SK-N-SH (cell line): ENCODE measurements around the gene TMEM225B. TPM values are rescaled to one million over a fixed set of nuclear protein-coding genes. Genes with fewer than 3 reads are reported as not detected.

Source experiments
- CTCF ChIA-PET: fragments of 300-600, 350-600 bp; formaldehyde crosslinking; extraction: SDS; loops from one replicate; lab custom pipeline; 2021; lab: Yijun Ruan, JAX
- POLR2A ChIA-PET: fragments of 350-600 bp; sonication (Branson Sonifier 250); formaldehyde crosslinking; extraction: SDS; loops from one replicate; lab custom pipeline; 2020; ENCODE audit warnings: antibody characterized with exemption, inconsistent platforms; lab: Yijun Ruan, JAX
- DNase-seq: peaks from one replicate; pipeline ENCODE4 v3.0.0; 2012
- H2AFZ ChIP-seq: fragments of 200-600 bp; sonication (generic); 2 replicates; pipeline ENCODE4 v1.8.1; 2016; ENCODE audit warnings: antibody characterized with exemption, mild to moderate bottlenecking, low read depth
- H3F3A ChIP-seq: fragments of 200-600 bp; sonication (generic); replicated peaks from 2 replicates; pipeline ENCODE3; 2016; ENCODE audit warnings: antibody characterized with exemption, mild to moderate bottlenecking; ENCODE audit not compliant: insufficient read depth
- H3K27ac ChIP-seq, 2 experiments: fragments of 200-500 bp in 1 of 2; fragments of 200-600 bp in 1 of 2; sonication (Bioruptor generic) in 1 of 2; sonication (generic), shearing (Covaris generic) in 1 of 2; 2 replicates each; pipeline versions ENCODE4 v1.5.1 to v1.6.1; 2014 to 2016; ENCODE audit warnings: low read depth in 2 of 2, inconsistent platforms in 1 of 2, low read length in 1 of 2, mild to moderate bottlenecking in 1 of 2, mixed read lengths in 1 of 2
- H3K27me3 ChIP-seq: fragments of 200-600 bp; sonication (generic), shearing (Covaris generic); 2 replicates; pipeline ENCODE4 v1.6.1; 2016; ENCODE audit warnings: mixed run types; ENCODE audit not compliant: insufficient read depth
- H3K36me3 ChIP-seq, 2 experiments: fragments of 200-500 bp in 1 of 2; fragments of 200-600 bp in 1 of 2; sonication (Bioruptor generic) in 1 of 2; sonication (generic) in 1 of 2; replicated peaks in 1 of 2; 2 replicates each; pipeline versions ENCODE3 to v1.5.1; 2014 to 2016; ENCODE audit warnings: low read length in 1 of 2, mild to moderate bottlenecking in 1 of 2; ENCODE audit not compliant: insufficient read depth in 2 of 2, control insufficient read depth in 1 of 2
- H3K4me1 ChIP-seq, 2 experiments: fragments of 200-500 bp in 1 of 2; fragments of 200-600 bp in 1 of 2; sonication (Bioruptor generic) in 1 of 2; sonication (generic), shearing (Covaris generic) in 1 of 2; 2 replicates each; pipeline versions ENCODE4 v1.5.1 to v1.6.1; 2014 to 2016; ENCODE audit warnings: low read depth in 1 of 2, low read length in 1 of 2, mixed run types in 1 of 2; ENCODE audit not compliant: insufficient read depth in 2 of 2, control insufficient read depth in 1 of 2
- H3K4me2 ChIP-seq: fragments of 200-600 bp; sonication (generic), shearing (Covaris generic); 2 replicates; pipeline ENCODE4 v1.6.1; 2017; ENCODE audit warnings: mixed run types
- H3K4me3 ChIP-seq, 2 experiments: fragments of 200-500 bp in 1 of 2; fragments of 200-600 bp in 1 of 2; sonication (Bioruptor generic) in 1 of 2; sonication (generic), shearing (Covaris generic) in 1 of 2; 2 replicates each; pipeline versions ENCODE4 v1.5.1 to v1.8.1; 2014 to 2016; ENCODE audit warnings: low read depth in 2 of 2, inconsistent platforms in 1 of 2, low read length in 1 of 2, mild to moderate bottlenecking in 1 of 2, mixed read lengths in 1 of 2, moderate library complexity in 1 of 2
- H3K79me2 ChIP-seq: fragments of 200-600 bp; sonication (generic); 2 replicates; pipeline ENCODE4 v1.8.1; 2017; ENCODE audit warnings: mild to moderate bottlenecking; ENCODE audit not compliant: insufficient read depth
- H3K9ac ChIP-seq: fragments of 200-600 bp; sonication (generic); 2 replicates; pipeline ENCODE4 v1.6.1; 2017; ENCODE audit warnings: mixed run types
- H3K9me2 ChIP-seq: fragments of 200-600 bp; sonication (generic); 2 replicates; pipeline ENCODE4 v1.6.1; 2017; ENCODE audit warnings: mixed run types
- H3K9me3 ChIP-seq: fragments of 200-600 bp; sonication (generic); 2 replicates; pipeline ENCODE4 v1.6.1; 2017; ENCODE audit warnings: mixed run types, mild to moderate bottlenecking, moderate library complexity
- H4K20me1 ChIP-seq: fragments of 200-600 bp; sonication (generic); 2 replicates; pipeline ENCODE4 v1.6.1; 2017; ENCODE audit warnings: mild to moderate bottlenecking, mixed run types; ENCODE audit not compliant: insufficient read depth
- EZH2phosphoT487 ChIP-seq: fragments of 200-600 bp; sonication (generic); IDR thresholded peaks from 2 replicates; pipeline ENCODE4 v1.6.1; 2017; ENCODE audit warnings: low read depth, mixed run types, mild to moderate bottlenecking, antibody characterized with exemption, moderate library complexity, borderline replicate concordance
- GABPA ChIP-seq: IDR thresholded peaks from 2 replicates; pipeline ENCODE4 v1.4.0; 2012; ENCODE audit warnings: low read depth, mild to moderate bottlenecking
- GATA2 ChIP-seq: sonication (generic); formaldehyde crosslinking; IDR thresholded peaks from 2 replicates; pipeline ENCODE4 v1.5.0; 2020; ENCODE audit warnings: mild to moderate bottlenecking, missing genetic modification reagents
- MAX ChIP-seq: IDR thresholded peaks from 2 replicates; pipeline ENCODE4 v1.4.0; 2012; ENCODE audit warnings: low read depth
- MEF2A ChIP-seq: IDR thresholded peaks from 2 replicates; pipeline ENCODE4 v1.4.0; 2012; ENCODE audit warnings: low read depth, borderline replicate concordance
- MXI1 ChIP-seq: IDR thresholded peaks from 2 replicates; pipeline ENCODE4 v1.6.1; 2012; ENCODE audit warnings: mild to moderate bottlenecking, low read depth, low read length, improper control_type of control experiment
- NRF1 ChIP-seq: IDR thresholded peaks from 2 replicates; pipeline ENCODE4 v1.6.1; 2012; ENCODE audit warnings: low read depth, mild to moderate bottlenecking, low read length
- RCOR1 ChIP-seq: fragments of 150-350 bp; IDR thresholded peaks from 2 replicates; pipeline ENCODE4 v1.6.1; 2017; ENCODE audit warnings: antibody characterized with exemption, low read length
- SIN3A ChIP-seq: IDR thresholded peaks from 2 replicates; pipeline ENCODE4 v1.6.1; 2012; ENCODE audit warnings: low read depth, mild to moderate bottlenecking, low read length, moderate library complexity, borderline replicate concordance
- TAF1 ChIP-seq: IDR thresholded peaks from 2 replicates; pipeline ENCODE4 v1.6.1; 2012; ENCODE audit warnings: low read depth, mild to moderate bottlenecking, low read length, moderate library complexity, borderline replicate concordance
- ZBTB33 ChIP-seq: IDR thresholded peaks from 2 replicates; pipeline ENCODE4 v1.4.0; 2012; ENCODE audit warnings: low read depth, borderline replicate concordance
- WGBS: methylation state at CpG from one replicate; pipeline ENCODE4 v1.1.6; 2017; ENCODE audit warnings: low lambda C conversion rate; 5-methylcytosine and 5-hydroxymethylcytosine counted together
- polyA plus RNA-seq, 3 experiments: library from polyadenylated mRNA; depleted of rRNA; stranded (reverse); fragments of >200 nt; gene quantifications; 2 replicates each; pipeline ENCODE4 v1.2.3, GENCODE V29; 2012
- TF ChIP-seq, protein P1 (sequence below): fragments of 150-350 bp; IDR thresholded peaks from 2 replicates; pipeline ENCODE4 v1.6.1; 2017; ENCODE audit warnings: antibody characterized with exemption, low read length, low read depth, borderline replicate concordance

TMEM225B gene
- polyA plus RNA-seq, 1 of the 3 experiments (the other 2 are of a cell fraction): 1.5 TPM

GRCh38 chr7:99551767-99552463 is 46.2 kb upstream of the TMEM225B start, which contains the start of gene FAM200A (continued):
- no peak for TF ChIP-seq EZH2phosphoT487
- peak; percentile 98; the same call in 1 of the 2 replicates for TF ChIP-seq SIN3A
- TF ChIP-seq, protein P1, sequence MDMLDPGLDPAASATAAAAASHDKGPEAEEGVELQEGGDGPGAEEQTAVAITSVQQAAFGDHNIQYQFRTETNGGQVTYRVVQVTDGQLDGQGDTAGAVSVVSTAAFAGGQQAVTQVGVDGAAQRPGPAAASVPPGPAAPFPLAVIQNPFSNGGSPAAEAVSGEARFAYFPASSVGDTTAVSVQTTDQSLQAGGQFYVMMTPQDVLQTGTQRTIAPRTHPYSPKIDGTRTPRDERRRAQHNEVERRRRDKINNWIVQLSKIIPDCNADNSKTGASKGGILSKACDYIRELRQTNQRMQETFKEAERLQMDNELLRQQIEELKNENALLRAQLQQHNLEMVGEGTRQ: no peak
- peak; percentile 98 for TF ChIP-seq GABPA
- TF ChIP-seq RCOR1: no peak; the same call in 1 of the 2 replicates
- TF ChIP-seq NRF1: peak; percentile 61; the same call in 1 of the 2 replicates
- no peak for TF ChIP-seq GATA2
- no peak for TF ChIP-seq MEF2A
- TF ChIP-seq MXI1: peak; percentile 81

GRCh38 chr7:99553039-99553438 is 45.0 kb upstream of the TMEM225B start:
- Histone ChIP-seq H2AFZ (no peak overlapping the region), H3K27me3 (no peaks in the 10 kb centered on the region), H3K9ac (no peak overlapping the region), H3K36me3 (peaks cover 35 to 39% of the 10 kb centered on the region in 2 experiments), H3K9me2 (no peaks in the 10 kb centered on the region), H3K79me2 (peaks cover 67% of the 10 kb centered on the region)
- ChIA-PET CTCF (no interaction called here), POLR2A (no interaction called here)
- WGBS: 92% methylated on average over 4 of the region's 4 CpGs
- DNase-seq: no peak
- TF ChIP-seq ZBTB33 (no peak), TAF1 (no peak), MAX (no peak)
- TF ChIP-seq, all 33 proteins: peak for 0
- Histone ChIP-seq H3K9me3 (no peaks in the 10 kb centered on the region), H3K27ac (no peak overlapping the region), H3F3A (peaks cover 15% of the 10 kb centered on the region), H3K4me1 (peaks cover 10 to 18% of the 10 kb centered on the region in 2 experiments; a peak in 3 of 4 replicates), H3K4me2 (no peak overlapping the region), H3K4me3 (no peak overlapping the region), H4K20me1 (no peaks in the 10 kb centered on the region)
